Activated CD8-positive, alpha-beta memory T cell treated with anti-CD3 and anti-CD28 coated beads, Interleukin-2, amount 10 ng/mL, durations not matched to agents 7 days and 5 days (primary cell): Measurements from ENCODE around the gene FAM163A. TPM values are rescaled to one million over a fixed set of nuclear protein-coding genes. Genes with fewer than 3 reads are reported as not detected.

Experiments
- ATAC-seq: fragments of 150-1000 bp; cut with Tn5 transposase; one replicate; pipeline ENCODE4 v1.10.0; 2021; ENCODE audit warnings: moderate library complexity
- CTCF ChIA-PET: fragments of 350-600 bp; sonication (Branson Sonifier 250); formaldehyde crosslinking; loops from one replicate; lab custom pipeline; 2021; ENCODE audit warnings: antibody characterized with exemption; lab: Charles Lee
- DNase-seq: peaks from one replicate; pipeline ENCODE4 v3.0.0-alpha.2; 2020
- H3K27ac Mint-ChIP-seq: one replicate; pipeline ENCODE4 v1.8.0; 2021; ENCODE audit warnings: mild to moderate bottlenecking, mixed read lengths
- H3K27me3 Mint-ChIP-seq: one replicate; pipeline ENCODE4 v1.8.0; 2021; ENCODE audit warnings: mixed read lengths
- H3K36me3 Mint-ChIP-seq: one replicate; pipeline ENCODE4 v1.8.0; 2021; ENCODE audit warnings: mild to moderate bottlenecking, mixed read lengths
- H3K4me1 Mint-ChIP-seq: one replicate; pipeline ENCODE4 v1.8.0; 2021; ENCODE audit warnings: mixed read lengths
- H3K4me3 Mint-ChIP-seq: one replicate; pipeline ENCODE4 v1.8.0; 2021; ENCODE audit warnings: mild to moderate bottlenecking, moderate library complexity, mixed read lengths
- H3K9me3 Mint-ChIP-seq: one replicate; pipeline ENCODE4 v1.8.0; 2022; ENCODE audit warnings: low read depth, mixed read lengths
- total RNA-seq, 2 experiments: library from RNA; stranded (reverse); gene quantifications; one replicate each; pipeline ENCODE4 v1.2.3, GENCODE V29; 2021

The FAM163A gene
- total RNA-seq, 2 experiments from 2014 or later: not detected

DNA sequence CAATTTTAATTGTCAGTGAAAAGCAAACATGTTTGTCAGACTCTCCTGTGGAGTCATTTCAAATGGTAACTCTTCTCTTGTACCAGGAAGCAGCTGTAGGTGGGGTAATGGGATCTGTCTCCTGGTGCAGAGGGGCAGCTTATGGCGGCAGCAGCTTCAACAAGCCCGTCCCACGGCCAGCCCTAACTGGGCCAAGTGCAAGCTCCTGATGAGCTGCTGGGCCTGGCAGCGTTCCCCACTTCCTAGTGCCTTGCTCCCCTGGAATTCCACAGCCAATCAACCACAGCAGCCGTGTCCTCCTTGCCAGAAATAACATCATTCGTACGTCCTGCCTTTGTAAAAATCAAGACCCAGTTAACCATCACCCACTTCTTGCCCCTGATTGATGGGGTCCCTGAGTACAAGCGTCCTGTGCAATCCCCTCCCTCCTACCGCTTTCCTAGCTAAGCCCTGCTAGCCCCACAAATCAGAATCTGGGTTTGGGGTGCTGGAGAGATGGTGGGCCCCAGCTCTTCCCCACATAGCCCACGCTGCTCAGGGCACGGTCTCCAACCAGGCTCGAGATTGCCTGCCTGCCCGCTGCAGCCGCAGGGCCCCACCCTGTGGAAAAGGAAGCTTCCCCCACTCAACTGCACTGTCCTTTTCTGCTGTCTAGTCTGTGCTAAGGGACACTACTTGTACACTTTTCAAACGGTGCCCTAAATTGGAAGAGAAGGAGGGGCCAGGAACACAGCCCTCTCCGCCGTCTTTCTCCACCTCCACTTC lies 73.3 kb downstream of the FAM163A start:
- ATAC-seq (no peak), DNase-seq (no peak)
- Mint-ChIP-seq H3K4me3 (no peak overlapping the region), H3K27ac (no peak overlapping the region), H3K36me3 (no peaks in the 10 kb centered on the region), H3K4me1 (peaks cover 17% of the 10 kb centered on the region), H3K27me3 (peaks cover 13% of the 10 kb centered on the region), H3K9me3 (no peaks in the 10 kb centered on the region)
- CTCF ChIA-PET: interaction anchor here (1.6 to 13.6 kb wide), 4 partner anchors 25 to 361 kb away, joined by 5 to 222 read pairs (median 16); no protein-coding TSS in a partner anchor

DNA sequence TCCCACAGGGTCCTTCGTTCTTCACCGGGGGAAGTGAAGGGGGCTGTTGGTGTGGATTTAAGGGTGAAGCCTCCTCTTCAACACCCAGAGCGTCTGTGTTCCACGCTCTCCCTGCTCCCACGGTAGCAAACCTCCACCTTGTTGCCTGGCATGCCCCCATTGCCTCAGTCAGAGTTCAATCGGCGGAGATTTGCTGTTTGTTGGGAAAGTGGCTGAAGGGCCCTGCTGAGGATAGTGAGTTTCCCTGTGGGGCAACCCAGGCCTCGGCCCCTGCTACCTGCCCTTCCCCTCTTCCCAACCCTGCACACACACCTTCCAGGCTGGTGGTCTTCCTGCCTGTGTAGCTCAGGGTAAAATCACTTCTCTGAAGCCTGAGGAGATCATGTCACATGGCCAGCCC lies 74.0 kb downstream of the FAM163A start:
- H3K27me3 Mint-ChIP-seq: peaks cover 13% of the 10 kb centered on the region
- no peak overlapping the region for H3K4me3 Mint-ChIP-seq
- H3K36me3 Mint-ChIP-seq: no peaks in the 10 kb centered on the region
- no peak overlapping the region for H3K27ac Mint-ChIP-seq
- DNase-seq: no peak
- H3K9me3 Mint-ChIP-seq: no peaks in the 10 kb centered on the region
- CTCF ChIA-PET: interaction anchor here (4.4 to 13.6 kb wide), 2 partner anchors 7 to 111 kb away, joined by 27 to 222 read pairs; no protein-coding TSS in a partner anchor
- no peak for ATAC-seq
- H3K4me1 Mint-ChIP-seq: peaks cover 17% of the 10 kb centered on the region

- Mint-ChIP-seq H3K9me3 (no peaks in the 10 kb centered on the region), H3K36me3 (no peaks in the 10 kb centered on the region), H3K27me3 (peaks cover 13% of the 10 kb centered on the region), H3K27ac (no peak overlapping the region), H3K4me1 (peaks cover 17% of the 10 kb centered on the region), H3K4me3 (no peak overlapping the region)
- no peak for DNase-seq
- CTCF ChIA-PET: interaction anchor here (4.4 to 13.6 kb wide), 2 partner anchors 7 to 112 kb away, joined by 27 to 222 read pairs; no protein-coding TSS in a partner anchor
- no peak for ATAC-seq
Observed at GRCh38 chr1:179817789-179818188, 74.7 kb downstream of the FAM163A start.

DNA sequence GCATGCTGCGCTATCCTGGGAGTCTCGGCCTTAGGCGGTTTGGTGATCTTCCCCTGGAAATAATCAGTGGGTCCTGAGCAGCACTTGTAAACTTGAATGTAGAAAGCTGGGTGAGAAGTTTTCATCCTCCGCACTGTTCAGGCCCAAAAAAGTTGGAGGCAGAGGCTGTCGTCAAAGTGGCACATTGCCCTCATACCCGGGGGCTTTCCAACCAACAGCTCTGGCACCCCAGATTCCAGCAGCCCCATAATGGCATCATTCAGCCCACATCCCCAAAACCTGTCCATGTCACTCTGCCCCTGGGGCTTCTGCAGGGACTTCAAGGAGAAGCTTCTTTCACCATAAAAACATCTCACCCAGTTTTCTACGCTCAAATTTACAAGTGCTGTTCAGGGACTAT lies 75.2 kb downstream of the FAM163A start:
- Mint-ChIP-seq H3K4me3 (no peak overlapping the region), H3K36me3 (no peaks in the 10 kb centered on the region), H3K27ac (no peak overlapping the region), H3K27me3 (peaks cover 13% of the 10 kb centered on the region), H3K4me1 (peaks cover 17% of the 10 kb centered on the region), H3K9me3 (no peaks in the 10 kb centered on the region)
- CTCF ChIA-PET: interaction anchor here (4.4 to 13.6 kb wide), 2 partner anchors 8 to 112 kb away, joined by 27 to 222 read pairs; no protein-coding TSS in a partner anchor
- DNase-seq (no peak), ATAC-seq (no peak)

DNA sequence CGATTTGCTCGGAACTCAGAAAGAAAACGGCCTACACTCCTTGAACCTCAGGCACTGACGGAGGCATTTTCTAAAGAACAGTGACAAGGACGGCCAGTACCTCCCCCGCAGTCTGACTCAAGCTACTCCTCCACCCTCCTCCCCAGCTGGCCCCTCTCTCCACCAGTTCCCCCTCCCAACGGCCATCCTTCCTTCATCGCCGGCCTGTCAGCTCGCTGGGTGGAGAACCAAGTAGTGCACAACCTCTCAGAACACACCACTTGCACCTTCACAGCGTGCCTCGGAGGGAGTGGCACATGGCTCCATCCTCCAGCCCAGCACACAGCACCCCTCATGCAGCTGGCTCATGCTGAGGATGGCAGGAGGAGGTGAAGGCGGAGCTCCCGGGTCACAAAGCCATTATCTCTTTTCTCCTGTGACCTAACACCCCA lies 75.7 kb downstream of the FAM163A start:
- H3K27ac Mint-ChIP-seq: no peak overlapping the region
- no peak for ATAC-seq
- H3K4me1 Mint-ChIP-seq: peaks cover 17% of the 10 kb centered on the region
- CTCF ChIA-PET: interaction anchor here (4.4 to 13.6 kb wide), 2 partner anchors 8 to 113 kb away, joined by 27 to 222 read pairs; no protein-coding TSS in a partner anchor
- no peak overlapping the region for H3K4me3 Mint-ChIP-seq
- DNase-seq: no peak
- H3K27me3 Mint-ChIP-seq: peaks cover 13% of the 10 kb centered on the region
- H3K9me3 Mint-ChIP-seq: no peaks in the 10 kb centered on the region
- H3K36me3 Mint-ChIP-seq: no peaks in the 10 kb centered on the region

- Mint-ChIP-seq H3K9me3 (no peaks in the 10 kb centered on the region), H3K4me1 (peaks cover 7% of the 10 kb centered on the region), H3K27ac (no peak overlapping the region), H3K27me3 (peaks cover 13% of the 10 kb centered on the region), H3K4me3 (no peak overlapping the region), H3K36me3 (no peaks in the 10 kb centered on the region)
- CTCF ChIA-PET: interaction anchor here (4.4 kb wide), 1 partner anchor 10 kb away, joined by 27 read pairs; no protein-coding TSS in a partner anchor
- DNase-seq: peak; percentile 31
- ATAC-seq: no peak
Observed at GRCh38 chr1:179820226-179820970, 77.3 kb downstream of the FAM163A start.

DNA sequence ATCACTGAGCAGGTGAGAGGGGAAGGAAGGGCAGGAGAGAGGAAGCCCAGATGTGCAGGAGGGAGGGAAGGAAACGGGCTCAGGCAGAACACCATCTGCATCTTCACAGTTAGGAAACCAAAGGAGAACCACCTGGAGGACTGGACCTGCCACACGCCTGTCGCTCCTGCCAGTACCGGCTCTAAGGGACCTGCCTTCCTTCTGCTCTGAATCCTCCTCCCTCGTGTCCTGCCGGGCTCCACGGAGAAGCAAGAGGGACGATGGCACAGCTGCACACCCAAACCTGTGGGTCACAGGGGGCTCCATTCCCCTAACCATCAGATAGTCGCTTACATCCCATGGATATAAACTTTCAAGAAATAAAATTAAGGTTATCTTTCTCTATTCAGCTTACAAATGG lies 78.4 kb downstream of the FAM163A start:
- Mint-ChIP-seq H3K27me3 (peaks cover 2% of the 10 kb centered on the region), H3K4me3 (no peak overlapping the region), H3K36me3 (no peaks in the 10 kb centered on the region), H3K27ac (no peak overlapping the region), H3K4me1 (no peaks in the 10 kb centered on the region), H3K9me3 (no peaks in the 10 kb centered on the region)
- DNase-seq (no peak), ATAC-seq (no peak)
- CTCF ChIA-PET: interaction anchor here (0.9 to 4.4 kb wide), 2 partner anchors 11 kb away, joined by 6 to 27 read pairs; no protein-coding TSS in a partner anchor

DNA sequence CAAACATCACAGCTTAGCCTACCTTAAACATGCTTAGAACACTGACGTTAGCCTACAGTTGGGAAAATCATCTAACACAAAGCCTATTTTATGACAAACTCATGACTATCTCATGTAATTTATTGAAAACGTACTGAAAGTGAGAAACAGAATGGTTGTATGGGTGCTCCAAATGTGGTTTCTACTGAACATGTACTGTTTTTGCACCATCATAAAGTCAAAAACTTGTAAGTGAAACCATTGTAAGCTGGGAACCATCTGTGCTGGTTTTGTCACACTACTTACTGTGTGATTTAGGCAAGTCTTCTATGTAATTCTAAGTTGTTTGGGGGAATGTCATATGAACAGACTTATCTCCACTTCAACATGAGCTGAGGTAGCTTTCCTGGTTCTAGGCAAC lies 79.0 kb downstream of the FAM163A start:
- Mint-ChIP-seq H3K4me1 (peaks cover 2% of the 10 kb centered on the region), H3K27ac (no peak overlapping the region), H3K4me3 (no peak overlapping the region), H3K9me3 (no peaks in the 10 kb centered on the region), H3K36me3 (no peaks in the 10 kb centered on the region), H3K27me3 (peaks cover 7% of the 10 kb centered on the region)
- CTCF ChIA-PET: interaction anchor here (0.9 to 2.2 kb wide), 2 partner anchors 7 to 12 kb away, joined by 6 to 15 read pairs; no protein-coding TSS in a partner anchor
- DNase-seq (no peak), ATAC-seq (no peak)

DNA sequence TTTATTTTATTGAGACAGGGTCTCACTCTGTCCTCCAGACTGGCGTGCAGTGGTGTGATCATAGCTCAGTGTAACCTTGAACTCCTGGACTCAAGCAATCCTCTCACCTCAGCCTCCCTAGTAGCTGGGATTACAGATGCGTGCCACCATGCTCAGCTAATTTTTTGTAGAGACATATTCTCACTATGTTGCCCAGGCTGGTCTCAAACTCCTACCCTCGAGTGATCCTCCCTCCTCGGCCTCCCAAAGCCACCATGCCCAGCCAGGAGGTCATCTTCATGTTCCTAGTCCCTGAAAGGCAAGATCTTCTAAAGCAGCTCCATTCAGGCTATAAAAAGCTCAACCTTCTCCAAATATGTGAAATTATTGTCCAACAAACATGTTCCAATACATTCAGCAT lies 80.6 kb downstream of the FAM163A start:
- no peak for ATAC-seq
- Mint-ChIP-seq H3K4me3 (no peak overlapping the region), H3K27ac (no peak overlapping the region), H3K9me3 (no peaks in the 10 kb centered on the region), H3K27me3 (peaks cover 12% of the 10 kb centered on the region), H3K36me3 (no peaks in the 10 kb centered on the region), H3K4me1 (peaks cover 4% of the 10 kb centered on the region)
- CTCF ChIA-PET: interaction anchor here (2.0 to 2.2 kb wide), 2 partner anchors 9 to 14 kb away, joined by 7 to 15 read pairs; no protein-coding TSS in a partner anchor
- DNase-seq: peak; percentile 22

DNA sequence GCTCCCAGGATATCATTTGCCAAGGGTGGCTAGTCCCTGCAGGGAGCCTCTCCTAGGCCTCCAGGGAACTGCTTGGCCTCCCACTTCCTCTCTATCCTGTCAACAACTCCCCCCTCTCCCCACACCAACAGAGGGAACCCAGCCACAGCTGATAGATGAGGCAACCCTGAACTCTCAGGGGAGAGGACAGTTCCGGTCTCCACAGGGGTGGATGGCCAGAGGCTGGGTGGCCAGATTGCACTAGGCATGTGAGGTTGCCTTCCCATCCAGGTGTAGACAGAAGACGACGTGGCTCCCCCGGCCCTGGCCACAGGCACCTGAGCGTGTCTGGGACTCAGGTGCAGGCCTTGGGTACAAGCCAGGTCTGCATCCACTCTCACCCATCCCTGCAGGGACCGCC lies 81.2 kb downstream of the FAM163A start:
- Mint-ChIP-seq H3K4me1 (peaks cover 4% of the 10 kb centered on the region), H3K9me3 (no peaks in the 10 kb centered on the region), H3K36me3 (no peaks in the 10 kb centered on the region), H3K4me3 (no peak overlapping the region), H3K27ac (no peak overlapping the region), H3K27me3 (peaks cover 12% of the 10 kb centered on the region)
- CTCF ChIA-PET: interaction anchor here (2.0 to 2.2 kb wide), 2 partner anchors 10 to 14 kb away, joined by 7 to 15 read pairs; no protein-coding TSS in a partner anchor
- no peak for ATAC-seq
- DNase-seq: peak; percentile 34

DNA sequence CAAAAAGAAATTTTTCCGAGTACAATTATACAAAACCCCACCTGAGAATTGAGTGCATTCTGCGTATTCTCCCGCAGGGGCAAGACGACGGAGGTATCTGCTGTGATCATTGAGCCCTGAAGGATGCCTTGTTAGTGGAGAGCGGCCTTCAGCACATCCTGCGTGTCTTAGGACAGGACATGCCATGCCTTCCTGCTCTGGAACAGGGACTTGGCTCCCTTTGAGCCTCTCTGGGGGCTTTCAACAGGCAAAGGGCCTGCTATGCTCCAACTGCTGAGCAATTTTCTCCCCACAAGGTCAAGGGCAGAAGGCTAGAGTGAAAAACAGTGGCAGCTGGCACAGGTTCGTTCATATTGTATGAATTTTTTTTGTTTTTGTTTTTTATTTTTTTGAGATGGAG lies 82.1 kb downstream of the FAM163A start:
- Mint-ChIP-seq H3K4me3 (no peak overlapping the region), H3K4me1 (peaks cover 4% of the 10 kb centered on the region), H3K27me3 (peaks cover 16% of the 10 kb centered on the region), H3K36me3 (no peaks in the 10 kb centered on the region), H3K27ac (no peak overlapping the region), H3K9me3 (no peaks in the 10 kb centered on the region)
- CTCF ChIA-PET: no interaction called here
- ATAC-seq (no peak), DNase-seq (peak; percentile 12)

DNA sequence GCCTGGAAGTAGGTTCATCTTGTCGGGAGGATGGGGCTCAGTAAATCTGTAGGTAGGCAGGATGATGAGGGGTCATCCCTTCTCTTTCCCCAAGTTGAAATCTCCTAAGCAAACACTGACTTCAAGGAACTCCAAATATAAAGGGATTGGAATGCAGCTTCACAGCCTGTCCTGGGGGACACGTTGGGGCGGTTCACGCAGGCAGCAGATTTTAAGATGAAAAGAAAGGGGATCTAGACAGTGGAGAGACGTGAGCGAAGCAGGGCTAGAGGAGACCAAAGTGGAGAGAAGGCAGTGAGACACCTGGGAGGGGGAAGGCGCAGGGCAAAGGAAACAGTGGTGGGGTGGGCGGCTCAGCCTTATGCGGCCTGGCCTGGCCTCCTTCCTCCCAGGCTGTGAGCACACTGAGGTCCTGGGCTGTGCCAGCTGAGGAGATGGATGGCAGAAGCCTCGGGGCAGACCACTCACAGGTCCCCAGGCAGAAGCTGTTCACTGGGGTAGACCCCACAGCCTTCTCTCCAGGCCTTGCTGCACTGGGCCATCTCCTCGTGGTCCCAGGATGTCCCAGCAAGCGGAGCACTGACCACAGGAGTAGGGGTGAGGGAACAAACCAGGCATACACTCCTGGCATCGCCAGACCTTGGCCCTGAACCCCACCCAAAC lies 82.8 kb downstream of the FAM163A start:
- Mint-ChIP-seq H3K9me3 (no peaks in the 10 kb centered on the region), H3K27ac (no peak overlapping the region), H3K36me3 (no peaks in the 10 kb centered on the region), H3K4me3 (no peak overlapping the region), H3K4me1 (peaks cover 8% of the 10 kb centered on the region), H3K27me3 (peaks cover 14% of the 10 kb centered on the region)
- CTCF ChIA-PET: no interaction called here
- peak; percentile 21 for DNase-seq
- ATAC-seq: no peak
